ENCODE measurements around the gene RUNX1.
"Not testable (repeated sequence)": the region's sequence is repeated elsewhere in the genome, so short reads cannot be mapped to it uniquely, and the experiment has no call there.

The RUNX1 gene

GRCh38 chr21:35015435-35016024 lies 33.6 kb downstream of the RUNX1 start:
- DNase-seq: peak; percentile 0

GRCh38 chr21:35014302-35015041 lies 34.6 kb downstream of the RUNX1 start:
- DNase-seq: peak; percentile 8

- DNase-seq: peak; percentile 5
Measured at GRCh38 chr21:35011681-35012080, 37.4 kb downstream of the RUNX1 start.

GRCh38 chr21:35010447-35010846 lies 38.7 kb downstream of the RUNX1 start:
- peak; percentile 3 for DNase-seq

- DNase-seq: peak; percentile 4
Measured at GRCh38 chr21:35007348-35007747, 41.8 kb downstream of the RUNX1 start.

- DNase-seq: peak; percentile 3
Measured at GRCh38 chr21:35006771-35007170, 42.3 kb downstream of the RUNX1 start.

- no peak for DNase-seq
Measured at GRCh38 chr21:35006248-35006647, 42.9 kb downstream of the RUNX1 start.

GRCh38 chr21:35005560-35006224 lies 43.4 kb downstream of the RUNX1 start:
- DNase-seq: peak; percentile 29

GRCh38 chr21:35005077-35005476 lies 44.0 kb downstream of the RUNX1 start:
- DNase-seq: no peak

GRCh38 chr21:35004314-35004713 lies 44.8 kb downstream of the RUNX1 start:
- DNase-seq: no peak

GRCh38 chr21:35002879-35003722 lies 46.0 kb downstream of the RUNX1 start:
- DNase-seq: peak; percentile 73

GRCh38 chr21:34999397-34999941 lies 49.6 kb downstream of the RUNX1 start:
- DNase-seq: no peak

- no peak for DNase-seq
Measured at GRCh38 chr21:34998176-34998575, 50.9 kb downstream of the RUNX1 start.

GRCh38 chr21:34997294-34997693 lies 51.8 kb downstream of the RUNX1 start:
- DNase-seq: no peak

- DNase-seq: no peak
Measured at GRCh38 chr21:34996304-34997101, 52.6 kb downstream of the RUNX1 start.

- no peak for DNase-seq
Measured at GRCh38 chr21:34995979-34996303, 53.2 kb downstream of the RUNX1 start.

- no peak for DNase-seq
Measured at GRCh38 chr21:34994766-34995631, 54.1 kb downstream of the RUNX1 start.

- DNase-seq: not testable (repeated sequence)
Measured at GRCh38 chr21:34993521-34993921, 55.6 kb downstream of the RUNX1 start.

GRCh38 chr21:34992736-34993398 lies 56.2 kb downstream of the RUNX1 start:
- no peak for DNase-seq

GRCh38 chr21:34992180-34992579 lies 56.9 kb downstream of the RUNX1 start:
- no peak for DNase-seq
